K562 (cell line): ENCODE measurements around the gene CTSZ. TPM values are rescaled to one million over a fixed set of nuclear protein-coding genes. Genes with fewer than 3 reads are reported as not detected.

Experiments
- CSDE1 ChIP-seq, 2 experiments: fragments of 450-650 bp; IDR thresholded peaks; 2 replicates each; pipeline ENCODE4 v1.6.1; 2016; ENCODE audit warnings: mild to moderate bottlenecking in 1 of 2
- HLTF ChIP-seq: fragments of 450-650 bp; IDR thresholded peaks from 2 replicates; pipeline ENCODE4 v1.6.1; 2016
- ILK ChIP-seq: fragments of 450-650 bp; IDR thresholded peaks from 2 replicates; pipeline ENCODE4 v1.6.1; 2016; ENCODE audit warnings: missing genetic modification characterization, low read depth, mild to moderate bottlenecking, missing compliant biosample characterization, moderate library complexity, borderline replicate concordance
- NCOA1 ChIP-seq: fragments of 450-650 bp; IDR thresholded peaks from 2 replicates; pipeline ENCODE4 v1.6.1; 2016; ENCODE audit warnings: low read depth
- NRF1 ChIP-seq, 2 experiments: fragments of 450-650 bp; IDR thresholded peaks in 1 of 2; conservative IDR thresholded peaks in 1 of 2; 2 replicates each; pipeline ENCODE4 v1.6.1; 2014; ENCODE audit warnings: mild to moderate bottlenecking in 2 of 2
- RAD51 ChIP-seq: fragments of 450-650 bp; IDR thresholded peaks from 2 replicates; pipeline ENCODE4 v1.7.1; 2016; ENCODE audit warnings: low read depth, mild to moderate bottlenecking, borderline replicate concordance
- SMARCC2 ChIP-seq: fragments of 450-650 bp; IDR thresholded peaks from 2 replicates; pipeline ENCODE4 v1.6.1; 2017; ENCODE audit warnings: antibody characterized with exemption, moderate library complexity, mild to moderate bottlenecking, low read depth
- TAF7 ChIP-seq: fragments of 450-650 bp; IDR thresholded peaks from 2 replicates; pipeline ENCODE4 v1.6.1; 2016; ENCODE audit warnings: missing genetic modification characterization, missing compliant biosample characterization
- ZFPM2 ChIP-seq: fragments of 250-450 bp; sonication (Bioruptor Pico); IDR thresholded peaks from 2 replicates; pipeline ENCODE4 v1.5.1; 2022; ENCODE audit warnings: mild to moderate bottlenecking
- ZNF184 ChIP-seq: sonication (generic); formaldehyde crosslinking; IDR thresholded peaks from 2 replicates; pipeline ENCODE4 v1.5.0; 2020; ENCODE audit warnings: missing genetic modification reagents
- ZNF586 ChIP-seq: fragments of 450-650 bp; formaldehyde crosslinking; conservative IDR thresholded peaks from 2 replicates; pipeline ENCODE4 v1.4.0; 2020; ENCODE audit warnings: mild to moderate bottlenecking, moderate library complexity
- ZZZ3 ChIP-seq: fragments of 450-650 bp; IDR thresholded peaks from 2 replicates; pipeline ENCODE4 v1.6.1; 2016; ENCODE audit warnings: antibody characterized with exemption, mild to moderate bottlenecking, moderate library complexity
- polyA plus RNA-seq, 8 experiments: library from polyadenylated mRNA; depleted of rRNA in 4 of 8; stranded (reverse) in 5 of 8; unstranded in 3 of 8; fragments of >200 nt; fragmentation: Nextera tagmentation in 2 of 8; fragmentation: Illumina TruSeq in 1 of 8; extraction: Ambion mirVana in 2 of 8; extraction: Trizol in 1 of 8; gene quantifications; 2 replicates each; pipeline versions ENCODE4 v1.2.1 to v1.2.3, GENCODE V29; 2011 to 2014; ENCODE audit warnings: inconsistent platforms in 1 of 8, missing spikeins in 1 of 8
- total RNA-seq, 7 experiments: library from RNA; depleted of rRNA in 6 of 7; stranded (reverse); fragments of >200 nt in 6 of 7; fragmentation: Illumina TruSeq in 2 of 7; extraction: Trizol in 2 of 7; gene quantifications; 2 replicates each; pipeline versions ENCODE4 v1.2.1 to v1.2.3, GENCODE V29; 2011 to 2021; ENCODE audit warnings: low replicate concordance in 1 of 7
- TF ChIP-seq, protein P1 (sequence below): fragments of 450-650 bp; formaldehyde crosslinking; IDR thresholded peaks from 2 replicates; pipeline ENCODE4 v1.4.0; 2022; ENCODE audit warnings: missing genetic modification characterization
- TF ChIP-seq, protein P2 (sequence below): fragments of 450-650 bp; IDR thresholded peaks from 2 replicates; pipeline ENCODE4 v1.6.1; 2016; ENCODE audit warnings: low read depth
- TF ChIP-seq, protein P3 (sequence below): sonication (generic); formaldehyde crosslinking; IDR thresholded peaks from 2 replicates; pipeline ENCODE4 v1.8.1; 2022; ENCODE audit warnings: missing genetic modification reagents
- TF ChIP-seq, protein P4 (sequence below): fragments of 450-650 bp; formaldehyde crosslinking; IDR thresholded peaks from 2 replicates; pipeline ENCODE4 v1.4.0; 2020; ENCODE audit warnings: mild to moderate bottlenecking, mixed read lengths

The CTSZ gene
- total and polyA plus RNA-seq, 9 of the 15 experiments (the other 6 are each of a cell fraction or from before 2014, with no cell fraction given), result 1.6 to 143 (median 82.8) TPM

DNA sequence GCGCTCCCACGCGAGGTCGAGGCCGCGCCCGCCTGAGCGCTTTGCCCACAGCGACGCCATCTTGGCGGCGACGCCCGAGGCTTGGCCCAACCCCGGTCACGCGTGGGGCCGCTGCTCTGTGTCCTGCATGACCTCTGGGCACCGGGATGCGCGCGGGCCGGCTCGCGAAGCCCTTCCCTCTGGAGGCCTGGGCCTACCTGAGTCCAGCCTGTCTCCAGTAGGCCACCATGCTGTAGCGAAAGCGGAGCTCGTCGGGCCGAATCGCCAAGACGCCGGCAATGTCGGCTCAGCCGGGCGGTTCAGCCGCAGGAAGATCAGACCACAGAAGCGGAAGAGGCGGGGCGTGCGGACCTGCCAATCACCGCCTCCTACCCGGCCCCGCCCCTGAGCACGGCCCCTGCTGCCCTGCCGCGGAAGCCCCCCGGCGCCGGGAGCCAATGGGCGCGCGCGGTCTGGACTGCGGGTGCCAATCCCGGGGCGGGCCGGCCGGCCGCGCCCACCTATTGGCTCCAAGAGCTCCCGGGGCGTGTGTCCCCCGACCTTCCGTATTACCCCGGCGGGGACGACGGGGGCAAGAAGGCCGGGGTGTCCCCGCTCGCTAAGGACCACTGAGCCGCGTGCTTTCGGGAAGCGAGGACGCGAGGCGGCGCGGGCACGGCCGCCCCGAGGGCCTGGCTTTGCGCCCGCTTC, 25.1 kb upstream of the CTSZ start, which contains the start of gene ATP5F1E (continued):
- TF ChIP-seq ZNF184 (CRISPR knock-in tag) (no peak), TAF7 (peak; percentile 80), SMARCC2 (no peak), ZZZ3 (no peak), NCOA1 (no peak), RAD51 (no peak), ZNF586 (CRISPR knock-in tag) (no peak), NRF1 (conservative IDR thresholded peaks at IDR 0.05 in 1 of 2, IDR thresholded peaks at IDR 0.05 in 1 of 2) (peak; percentile 69 to 74; a peak in 3 of 4 replicates), HLTF (no peak), CSDE1 (IDR thresholded peaks at IDR 0.05) (no peak), ZFPM2 (0 out of 2 replicates have a peak, but pooled peaks have one; percentile 43), ILK (no peak)
- TF ChIP-seq, protein P1, sequence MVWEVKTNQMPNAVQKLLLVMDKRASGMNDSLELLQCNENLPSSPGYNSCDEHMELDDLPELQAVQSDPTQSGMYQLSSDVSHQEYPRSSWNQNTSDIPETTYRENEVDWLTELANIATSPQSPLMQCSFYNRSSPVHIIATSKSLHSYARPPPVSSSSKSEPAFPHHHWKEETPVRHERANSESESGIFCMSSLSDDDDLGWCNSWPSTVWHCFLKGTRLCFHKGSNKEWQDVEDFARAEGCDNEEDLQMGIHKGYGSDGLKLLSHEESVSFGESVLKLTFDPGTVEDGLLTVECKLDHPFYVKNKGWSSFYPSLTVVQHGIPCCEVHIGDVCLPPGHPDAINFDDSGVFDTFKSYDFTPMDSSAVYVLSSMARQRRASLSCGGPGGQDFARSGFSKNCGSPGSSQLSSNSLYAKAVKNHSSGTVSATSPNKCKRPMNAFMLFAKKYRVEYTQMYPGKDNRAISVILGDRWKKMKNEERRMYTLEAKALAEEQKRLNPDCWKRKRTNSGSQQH, result peak; percentile 72; the same call in 1 of the 2 replicates
- TF ChIP-seq, protein P2, sequence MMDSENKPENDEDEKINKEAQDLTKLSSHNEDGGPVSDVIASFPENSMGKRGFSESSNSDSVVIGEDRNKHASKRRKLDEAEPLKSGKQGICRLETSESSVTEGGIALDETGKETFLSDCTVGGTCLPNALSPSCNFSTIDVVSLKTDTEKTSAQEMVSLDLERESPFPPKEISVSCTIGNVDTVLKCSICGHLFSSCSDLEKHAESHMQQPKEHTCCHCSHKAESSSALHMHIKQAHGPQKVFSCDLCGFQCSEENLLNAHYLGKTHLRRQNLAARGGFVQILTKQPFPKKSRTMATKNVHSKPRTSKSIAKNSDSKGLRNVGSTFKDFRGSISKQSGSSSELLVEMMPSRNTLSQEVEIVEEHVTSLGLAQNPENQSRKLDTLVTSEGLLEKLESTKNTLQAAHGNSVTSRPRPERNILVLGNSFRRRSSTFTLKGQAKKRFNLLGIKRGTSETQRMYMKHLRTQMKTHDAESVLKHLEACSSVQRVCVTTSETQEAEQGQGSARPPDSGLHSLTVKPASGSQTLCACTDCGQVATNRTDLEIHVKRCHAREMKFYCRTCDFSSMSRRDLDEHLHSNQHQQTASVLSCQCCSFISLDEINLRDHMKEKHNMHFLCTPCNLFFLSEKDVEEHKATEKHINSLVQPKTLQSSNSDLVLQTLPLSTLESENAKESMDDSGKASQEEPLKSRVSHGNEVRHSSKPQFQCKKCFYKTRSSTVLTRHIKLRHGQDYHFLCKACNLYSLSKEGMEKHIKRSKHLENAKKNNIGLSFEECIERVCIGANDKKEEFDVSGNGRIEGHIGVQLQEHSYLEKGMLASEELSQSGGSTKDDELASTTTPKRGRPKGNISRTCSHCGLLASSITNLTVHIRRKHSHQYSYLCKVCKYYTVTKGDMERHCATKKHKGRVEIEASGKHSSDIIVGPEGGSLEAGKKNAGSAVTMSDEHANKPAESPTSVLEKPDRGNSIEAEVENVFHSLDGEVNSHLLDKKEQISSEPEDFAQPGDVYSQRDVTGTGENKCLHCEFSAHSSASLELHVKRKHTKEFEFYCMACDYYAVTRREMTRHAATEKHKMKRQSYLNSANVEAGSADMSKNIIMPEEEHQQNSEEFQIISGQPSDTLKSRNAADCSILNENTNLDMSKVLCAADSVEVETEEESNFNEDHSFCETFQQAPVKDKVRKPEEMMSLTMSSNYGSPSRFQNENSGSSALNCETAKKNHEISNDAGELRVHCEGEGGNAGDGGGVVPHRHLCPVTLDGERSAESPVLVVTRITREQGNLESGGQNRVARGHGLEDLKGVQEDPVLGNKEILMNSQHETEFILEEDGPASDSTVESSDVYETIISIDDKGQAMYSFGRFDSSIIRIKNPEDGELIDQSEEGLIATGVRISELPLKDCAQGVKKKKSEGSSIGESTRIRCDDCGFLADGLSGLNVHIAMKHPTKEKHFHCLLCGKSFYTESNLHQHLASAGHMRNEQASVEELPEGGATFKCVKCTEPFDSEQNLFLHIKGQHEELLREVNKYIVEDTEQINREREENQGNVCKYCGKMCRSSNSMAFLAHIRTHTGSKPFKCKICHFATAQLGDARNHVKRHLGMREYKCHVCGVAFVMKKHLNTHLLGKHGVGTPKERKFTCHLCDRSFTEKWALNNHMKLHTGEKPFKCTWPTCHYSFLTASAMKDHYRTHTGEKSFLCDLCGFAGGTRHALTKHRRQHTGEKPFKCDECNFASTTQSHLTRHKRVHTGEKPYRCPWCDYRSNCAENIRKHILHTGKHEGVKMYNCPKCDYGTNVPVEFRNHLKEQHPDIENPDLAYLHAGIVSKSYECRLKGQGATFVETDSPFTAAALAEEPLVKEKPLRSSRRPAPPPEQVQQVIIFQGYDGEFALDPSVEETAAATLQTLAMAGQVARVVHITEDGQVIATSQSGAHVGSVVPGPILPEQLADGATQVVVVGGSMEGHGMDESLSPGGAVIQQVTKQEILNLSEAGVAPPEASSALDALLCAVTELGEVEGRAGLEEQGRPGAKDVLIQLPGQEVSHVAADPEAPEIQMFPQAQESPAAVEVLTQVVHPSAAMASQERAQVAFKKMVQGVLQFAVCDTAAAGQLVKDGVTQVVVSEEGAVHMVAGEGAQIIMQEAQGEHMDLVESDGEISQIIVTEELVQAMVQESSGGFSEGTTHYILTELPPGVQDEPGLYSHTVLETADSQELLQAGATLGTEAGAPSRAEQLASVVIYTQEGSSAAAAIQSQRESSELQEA, result no peak
- TF ChIP-seq, protein P3, sequence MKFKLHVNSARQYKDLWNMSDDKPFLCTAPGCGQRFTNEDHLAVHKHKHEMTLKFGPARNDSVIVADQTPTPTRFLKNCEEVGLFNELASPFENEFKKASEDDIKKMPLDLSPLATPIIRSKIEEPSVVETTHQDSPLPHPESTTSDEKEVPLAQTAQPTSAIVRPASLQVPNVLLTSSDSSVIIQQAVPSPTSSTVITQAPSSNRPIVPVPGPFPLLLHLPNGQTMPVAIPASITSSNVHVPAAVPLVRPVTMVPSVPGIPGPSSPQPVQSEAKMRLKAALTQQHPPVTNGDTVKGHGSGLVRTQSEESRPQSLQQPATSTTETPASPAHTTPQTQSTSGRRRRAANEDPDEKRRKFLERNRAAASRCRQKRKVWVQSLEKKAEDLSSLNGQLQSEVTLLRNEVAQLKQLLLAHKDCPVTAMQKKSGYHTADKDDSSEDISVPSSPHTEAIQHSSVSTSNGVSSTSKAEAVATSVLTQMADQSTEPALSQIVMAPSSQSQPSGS (CRISPR knock-in tag), result no peak
- TF ChIP-seq, protein P4, sequence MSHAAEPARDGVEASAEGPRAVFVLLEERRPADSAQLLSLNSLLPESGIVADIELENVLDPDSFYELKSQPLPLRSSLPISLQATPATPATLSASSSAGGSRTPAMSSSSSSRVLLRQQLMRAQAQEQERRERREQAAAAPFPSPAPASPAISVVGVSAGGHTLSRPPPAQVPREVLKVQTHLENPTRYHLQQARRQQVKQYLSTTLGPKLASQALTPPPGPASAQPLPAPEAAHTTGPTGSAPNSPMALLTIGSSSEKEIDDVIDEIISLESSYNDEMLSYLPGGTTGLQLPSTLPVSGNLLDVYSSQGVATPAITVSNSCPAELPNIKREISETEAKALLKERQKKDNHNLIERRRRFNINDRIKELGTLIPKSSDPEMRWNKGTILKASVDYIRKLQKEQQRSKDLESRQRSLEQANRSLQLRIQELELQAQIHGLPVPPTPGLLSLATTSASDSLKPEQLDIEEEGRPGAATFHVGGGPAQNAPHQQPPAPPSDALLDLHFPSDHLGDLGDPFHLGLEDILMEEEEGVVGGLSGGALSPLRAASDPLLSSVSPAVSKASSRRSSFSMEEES (CRISPR knock-in tag), result peak; percentile 28; the same call in 1 of the 2 replicates
